Subcutaneous adipose tissue (tissue), 4 donors: ENCODE measurements around the gene TBL1Y. TPM values are rescaled to one million over a fixed set of nuclear protein-coding genes. Genes with fewer than 3 reads are reported as not detected.

Experiments
- total RNA-seq, 4 donors: library from RNA; depleted of rRNA; stranded (reverse); fragments of >200 nt; gene quantifications; one replicate each; pipeline ENCODE4 v1.1.0, GENCODE V29; 2016
- TF ChIP-seq, protein P1 (sequence below): fragments of 450-650 bp; IDR thresholded peaks from one replicate; pipeline ENCODE4 v1.5.1; 2016; ENCODE audit warnings: low read depth, mild to moderate bottlenecking, control low read depth, antibody characterized with exemption, moderate library complexity

The TBL1Y gene
- total RNA-seq, 4 donors from 2014 or later, result 3.7 to 9.4 TPM; not detected in 2

DNA sequence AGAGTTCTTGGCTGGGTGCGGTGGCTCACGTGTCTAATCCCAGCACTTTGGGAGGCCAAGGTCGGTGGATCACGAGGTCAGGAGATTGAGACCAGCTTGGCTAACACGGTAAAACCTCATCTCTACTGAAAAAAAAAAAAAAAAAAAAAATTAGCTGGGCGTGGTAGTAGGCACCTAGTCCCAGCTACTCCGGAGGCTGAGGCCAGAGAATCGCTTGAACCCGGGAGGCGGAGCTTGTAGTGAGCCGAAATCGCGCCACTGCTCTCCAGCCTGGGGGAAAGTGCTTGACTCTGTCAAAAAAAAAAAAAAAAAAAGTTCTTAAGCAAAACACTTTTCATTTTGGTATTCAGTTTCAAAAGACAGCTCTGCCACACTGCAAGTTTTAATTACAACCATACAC lies 37.9 kb downstream of the TBL1Y start:
- TF ChIP-seq, protein P1, sequence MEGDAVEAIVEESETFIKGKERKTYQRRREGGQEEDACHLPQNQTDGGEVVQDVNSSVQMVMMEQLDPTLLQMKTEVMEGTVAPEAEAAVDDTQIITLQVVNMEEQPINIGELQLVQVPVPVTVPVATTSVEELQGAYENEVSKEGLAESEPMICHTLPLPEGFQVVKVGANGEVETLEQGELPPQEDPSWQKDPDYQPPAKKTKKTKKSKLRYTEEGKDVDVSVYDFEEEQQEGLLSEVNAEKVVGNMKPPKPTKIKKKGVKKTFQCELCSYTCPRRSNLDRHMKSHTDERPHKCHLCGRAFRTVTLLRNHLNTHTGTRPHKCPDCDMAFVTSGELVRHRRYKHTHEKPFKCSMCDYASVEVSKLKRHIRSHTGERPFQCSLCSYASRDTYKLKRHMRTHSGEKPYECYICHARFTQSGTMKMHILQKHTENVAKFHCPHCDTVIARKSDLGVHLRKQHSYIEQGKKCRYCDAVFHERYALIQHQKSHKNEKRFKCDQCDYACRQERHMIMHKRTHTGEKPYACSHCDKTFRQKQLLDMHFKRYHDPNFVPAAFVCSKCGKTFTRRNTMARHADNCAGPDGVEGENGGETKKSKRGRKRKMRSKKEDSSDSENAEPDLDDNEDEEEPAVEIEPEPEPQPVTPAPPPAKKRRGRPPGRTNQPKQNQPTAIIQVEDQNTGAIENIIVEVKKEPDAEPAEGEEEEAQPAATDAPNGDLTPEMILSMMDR, result no peak

DNA sequence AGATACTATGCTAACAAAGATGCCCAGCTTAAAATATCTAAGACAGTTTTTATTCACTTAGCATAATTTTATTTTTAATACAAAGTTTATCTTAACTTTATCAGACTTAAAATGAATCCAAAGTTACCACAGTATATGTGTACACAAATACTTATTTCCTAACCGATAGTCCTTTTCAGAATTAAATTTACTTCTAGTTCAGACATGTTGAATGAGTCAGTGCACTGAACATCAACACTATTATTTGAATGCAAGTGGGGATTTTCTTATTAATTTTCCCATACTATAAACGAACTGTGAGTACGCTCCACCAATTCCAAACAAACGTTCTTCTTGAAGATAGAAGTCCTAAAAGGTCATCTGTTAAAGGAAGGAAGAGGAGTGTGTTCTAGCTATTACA lies 39.5 kb downstream of the TBL1Y start:
- TF ChIP-seq, protein P1, result no peak

DNA sequence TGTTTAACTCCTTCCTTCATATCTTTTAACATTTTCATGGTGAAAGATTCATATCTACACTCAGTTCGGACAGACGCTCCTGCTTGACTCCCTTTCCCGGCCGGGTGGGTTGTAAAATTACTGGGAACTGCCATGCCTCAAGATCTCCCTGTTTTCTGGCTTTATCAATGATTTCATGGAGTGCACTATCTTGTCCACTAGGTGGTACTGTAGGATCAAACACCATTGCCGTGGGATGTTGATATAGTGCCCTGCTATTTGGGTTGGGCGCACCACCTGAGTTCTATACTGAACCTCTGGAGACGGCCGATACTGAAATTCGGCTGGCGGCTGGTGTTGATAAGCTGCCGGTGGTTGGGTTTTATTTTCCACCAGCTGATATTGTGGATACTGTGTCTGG lies 54.2 kb downstream of the TBL1Y start:
- TF ChIP-seq, protein P1, result no peak

DNA sequence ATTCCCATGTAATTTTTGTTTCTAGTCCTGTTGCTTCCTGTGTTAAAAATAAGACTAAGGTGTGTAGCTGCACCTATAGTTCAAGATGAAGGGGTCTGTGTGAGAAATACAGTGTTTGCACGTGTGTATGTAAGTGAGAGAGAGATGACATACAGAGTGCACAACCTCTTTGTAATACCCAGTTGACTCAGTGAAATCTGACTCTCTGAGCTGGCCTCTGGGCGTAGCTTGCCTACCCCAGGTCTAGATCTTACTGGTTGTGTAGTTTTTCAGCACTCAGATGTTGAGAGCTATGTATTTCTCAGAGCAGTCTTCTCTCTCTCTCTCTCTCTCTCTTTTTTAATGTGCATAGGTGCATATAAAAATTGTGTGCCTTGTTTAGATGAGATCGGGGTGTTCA lies 56.0 kb downstream of the TBL1Y start:
- TF ChIP-seq, protein P1, result no peak

DNA sequence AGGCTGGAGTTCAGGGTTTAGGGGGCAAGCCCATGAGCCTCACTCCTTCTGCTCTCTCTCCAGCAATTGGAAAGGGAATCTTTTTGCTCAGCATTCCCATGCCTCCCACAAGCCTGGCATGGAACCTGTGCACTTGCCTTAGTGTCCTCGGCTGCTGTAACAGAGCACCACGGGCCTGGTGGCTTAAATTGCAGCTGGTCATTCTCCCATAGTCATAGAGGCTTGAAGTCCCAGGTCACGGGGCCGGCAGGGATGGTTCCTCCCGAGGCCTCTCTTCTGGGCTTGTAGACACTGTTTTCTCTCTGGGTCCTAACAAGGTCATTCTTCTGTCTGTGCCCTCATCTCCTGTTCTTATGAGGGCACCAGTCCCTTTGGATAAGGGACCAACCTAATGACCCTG lies 57.2 kb downstream of the TBL1Y start:
- TF ChIP-seq, protein P1, result no peak

DNA sequence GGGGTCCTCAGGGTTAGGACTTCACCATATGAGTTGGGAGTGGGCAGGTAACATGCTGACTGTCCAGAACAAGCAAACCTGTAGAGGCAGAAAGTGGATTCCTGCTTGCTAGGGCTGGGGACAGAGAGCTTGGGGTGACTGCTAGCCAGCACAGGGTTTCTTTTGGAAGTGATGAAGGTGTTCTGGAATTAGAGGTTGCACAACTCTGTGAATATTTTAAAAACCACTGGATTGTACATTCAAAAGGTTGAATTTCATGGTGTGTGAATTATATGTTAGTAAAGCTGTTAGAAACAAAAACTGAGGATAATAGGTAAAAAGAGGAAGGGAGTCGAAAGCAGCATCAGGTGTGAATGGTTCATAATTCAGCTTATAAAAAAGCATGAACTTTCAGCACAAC lies 57.7 kb downstream of the TBL1Y start:
- TF ChIP-seq, protein P1, result no peak

DNA sequence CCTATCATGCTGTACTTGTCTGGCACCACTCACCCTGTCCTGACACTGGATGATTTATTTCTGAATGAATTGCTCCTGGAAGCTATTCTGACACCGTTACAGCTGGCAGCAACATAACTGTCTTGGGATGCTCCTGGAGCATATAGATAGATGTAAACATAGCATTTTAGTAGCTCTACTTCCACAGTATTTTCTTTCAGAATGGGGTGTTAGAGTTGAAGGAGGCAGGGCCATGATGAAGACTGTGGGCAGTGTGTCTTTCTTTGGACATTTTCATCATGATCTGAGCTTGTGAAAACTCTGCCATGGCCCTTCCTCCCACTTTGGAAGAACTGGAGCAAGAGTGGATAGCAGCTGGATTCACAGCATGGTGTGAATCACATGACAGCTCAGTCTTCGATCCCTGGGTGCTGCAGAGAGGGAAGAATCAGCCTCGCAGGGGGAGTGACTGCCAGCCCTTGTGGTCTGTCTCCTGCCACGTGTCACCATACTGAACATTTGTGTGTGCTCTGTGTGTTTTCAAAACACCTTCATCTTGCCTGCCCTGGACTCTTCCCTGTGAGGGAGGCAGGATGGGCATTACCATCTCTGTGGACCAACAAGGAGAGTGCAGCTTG lies 61.9 kb downstream of the TBL1Y start:
- TF ChIP-seq, protein P1, result no peak
